H1 (cell line): ENCODE data around the gene UNC13D. TPM values are rescaled to one million over a fixed set of nuclear protein-coding genes. Genes with fewer than 3 reads are reported as not detected.
A peak's percentile ranks its signal among the peaks of the same experiment; 100 is the strongest.

ENCODE experiments used
- CTCF ChIA-PET: fragments of 300-600 bp; sonication (Branson Sonifier 250); formaldehyde crosslinking; loops from one replicate; lab custom pipeline; 2021; ENCODE audit not compliant: partially characterized antibody; lab: Charles Lee
- POLR2A ChIA-PET: fragments of 300-600 bp; sonication (Branson Sonifier 250); formaldehyde crosslinking; loops from one replicate; lab custom pipeline; 2021; ENCODE audit warnings: inconsistent platforms; ENCODE audit not compliant: partially characterized antibody; lab: Charles Lee
- DNase-seq, 2 experiments: peaks; one replicate each; pipeline versions ENCODE4 v3.0.0 to v3.0.0-alpha.2; 2010 to 2022; ENCODE audit warnings: low spot score in 2 of 2, low read depth in 1 of 2, mixed read lengths in 1 of 2
- FAIRE-seq: peaks from 2 replicates; lab custom pipeline; 2011; peaks lifted over from hg19 to GRCh38; lab: Jason Lieb, UNC
- H2AFZ ChIP-seq: 2 replicates; pipeline ENCODE4 v1.8.1; 2012; ENCODE audit warnings: low read length, inconsistent platforms
- H2AK5ac ChIP-seq: 2 replicates; pipeline ENCODE4 v1.6.1; 2013; ENCODE audit warnings: low read depth, low read length
- H2BK120ac ChIP-seq: replicated peaks from 2 replicates; pipeline ENCODE3; 2013; ENCODE audit warnings: low read depth, low read length, inconsistent platforms
- H2BK12ac ChIP-seq: 2 replicates; pipeline ENCODE4 v1.6.1; 2013; ENCODE audit warnings: low read depth, low read length
- H2BK15ac ChIP-seq: 2 replicates; pipeline ENCODE4 v1.6.1; 2013; ENCODE audit warnings: low read length
- H2BK20ac ChIP-seq: 2 replicates; pipeline ENCODE4 v1.6.1; 2013; ENCODE audit warnings: low read length
- H2BK5ac ChIP-seq: 2 replicates; pipeline ENCODE4 v1.6.1; 2013; ENCODE audit warnings: low read depth, low read length
- H3K14ac ChIP-seq: 2 replicates; pipeline ENCODE4 v1.6.1; 2013; ENCODE audit warnings: inconsistent platforms; ENCODE audit not compliant: insufficient read length
- H3K18ac ChIP-seq: 2 replicates; pipeline ENCODE4 v1.6.1; 2013; ENCODE audit warnings: low read length; ENCODE audit errors: extremely low read depth
- H3K23ac ChIP-seq: 2 replicates; pipeline ENCODE4 v1.6.1; 2013; ENCODE audit warnings: inconsistent platforms; ENCODE audit not compliant: insufficient read length
- H3K23me2 ChIP-seq: 2 replicates; pipeline ENCODE4 v1.6.1; 2013; ENCODE audit warnings: low read depth, low read length
- H3K27ac ChIP-seq: 2 replicates; pipeline ENCODE4 v1.6.1; 2011; ENCODE audit warnings: low read depth, low read length, inconsistent platforms
- H3K27me3 ChIP-seq, 4 experiments: replicated peaks in 1 of 4; 1 replicate in 1 of 4; 2 replicates in 3 of 4; pipeline versions ENCODE4 v1.6.1 to v1.8.1; 2011 to 2013; ENCODE audit warnings: low read length in 3 of 4, mild to moderate bottlenecking in 3 of 4, inconsistent platforms in 2 of 4, mixed read lengths in 2 of 4, moderate library complexity in 1 of 4; ENCODE audit not compliant: control insufficient read depth in 3 of 4, insufficient read depth in 3 of 4; ENCODE audit errors: extremely low read depth in 1 of 4
- H3K36me3 ChIP-seq, 4 experiments: 2 replicates each; pipeline versions ENCODE4 v1.6.1 to v1.8.1; 2011 to 2013; ENCODE audit warnings: mild to moderate bottlenecking in 4 of 4, low read length in 3 of 4, moderate library complexity in 2 of 4, control low read depth in 1 of 4, inconsistent platforms in 1 of 4; ENCODE audit not compliant: insufficient read depth in 4 of 4, control insufficient read depth in 2 of 4
- H3K4ac ChIP-seq: replicated peaks from 2 replicates; pipeline ENCODE3; 2013; ENCODE audit warnings: low read length, low read depth, mixed read lengths, inconsistent platforms; ENCODE audit not compliant: insufficient read length
- H3K4me1 ChIP-seq, 4 experiments: replicated peaks in 1 of 4; 1 replicate in 1 of 4; 2 replicates in 3 of 4; pipeline versions ENCODE4 v1.6.1 to v1.8.1; 2011 to 2013; ENCODE audit warnings: low read length in 3 of 4, inconsistent platforms in 2 of 4, mixed read lengths in 1 of 4; ENCODE audit not compliant: insufficient read depth in 4 of 4, control insufficient read depth in 3 of 4
- H3K4me2 ChIP-seq, 2 experiments: 2 replicates each; pipeline versions ENCODE4 v1.6.1 to v1.8.1; 2011 to 2013; ENCODE audit warnings: low read depth in 2 of 2, low read length in 2 of 2, control low read depth in 1 of 2, inconsistent platforms in 1 of 2, mild to moderate bottlenecking in 1 of 2; ENCODE audit not compliant: insufficient read depth in 1 of 2
- H3K4me3 ChIP-seq, 4 experiments: fragments of 200-600, 300-600 bp in 1 of 4; sonication (generic), shearing (Covaris generic), sonication (Bioruptor Twin) in 1 of 4; 2 replicates each; pipeline versions ENCODE4 v1.5.1 to v1.8.1; 2011 to 2016; ENCODE audit warnings: low read length in 4 of 4, low read depth in 3 of 4, control low read depth in 2 of 4, inconsistent platforms in 2 of 4, mild to moderate bottlenecking in 2 of 4, mixed read lengths in 1 of 4, moderate library complexity in 1 of 4; ENCODE audit not compliant: insufficient read depth in 2 of 4; ENCODE audit errors: extremely low read depth in 1 of 4
- H3K56ac ChIP-seq: replicated peaks from 2 replicates; pipeline ENCODE3; 2013; ENCODE audit warnings: low read depth, mild to moderate bottlenecking, mixed read lengths, low read length, inconsistent platforms; ENCODE audit not compliant: insufficient read length
- H3K79me1 ChIP-seq: 2 replicates; pipeline ENCODE4 v1.6.1; 2013; ENCODE audit warnings: low read depth, low read length, control low read depth
- H3K79me2 ChIP-seq, 2 experiments: 2 replicates each; pipeline versions ENCODE4 v1.6.1 to v1.8.1; 2012 to 2013; ENCODE audit warnings: low read length in 2 of 2, mild to moderate bottlenecking in 2 of 2, inconsistent platforms in 1 of 2; ENCODE audit not compliant: insufficient read depth in 2 of 2, control insufficient read depth in 1 of 2
- H3K9ac ChIP-seq, 4 experiments: replicated peaks in 1 of 4; 1 replicate in 1 of 4; 2 replicates in 3 of 4; pipeline versions ENCODE4 v1.6.1 to v1.8.1; 2011 to 2013; ENCODE audit warnings: low read depth in 3 of 4, low read length in 3 of 4, control low read depth in 2 of 4, mild to moderate bottlenecking in 2 of 4, moderate library complexity in 2 of 4, inconsistent platforms in 1 of 4; ENCODE audit errors: extremely low read depth in 1 of 4
- H3K9me3 ChIP-seq, 2 experiments: 2 replicates each; pipeline versions ENCODE4 v1.6.1 to v1.8.1; 2012 to 2013; ENCODE audit warnings: mild to moderate bottlenecking in 2 of 2, moderate library complexity in 2 of 2, control low read depth in 1 of 2, inconsistent platforms in 1 of 2, low read depth in 1 of 2, low read length in 1 of 2, mixed read lengths in 1 of 2; ENCODE audit not compliant: insufficient read depth in 2 of 2
- H4K20me1 ChIP-seq, 2 experiments: replicated peaks in 1 of 2; 2 replicates each; pipeline versions ENCODE3 to v1.8.1; 2011 to 2013; ENCODE audit warnings: inconsistent platforms in 2 of 2, low read length in 2 of 2, mild to moderate bottlenecking in 1 of 2; ENCODE audit not compliant: insufficient read depth in 2 of 2, control insufficient read depth in 1 of 2
- H4K5ac ChIP-seq: 2 replicates; pipeline ENCODE4 v1.6.1; 2013; ENCODE audit warnings: low read length, low read depth, mixed read lengths, inconsistent platforms; ENCODE audit not compliant: insufficient read length
- H4K8ac ChIP-seq: 2 replicates; pipeline ENCODE4 v1.8.0; 2013; ENCODE audit warnings: mild to moderate bottlenecking, moderate library complexity, low read length, inconsistent platforms; ENCODE audit not compliant: insufficient read depth; ENCODE audit errors: extremely low read depth
- H4K91ac ChIP-seq: replicated peaks from 2 replicates; pipeline ENCODE3; 2013; ENCODE audit warnings: low read length, mixed read lengths, inconsistent platforms; ENCODE audit not compliant: insufficient read length
- CEBPB ChIP-seq: IDR thresholded peaks from 2 replicates; pipeline ENCODE4 v1.6.1; 2012; ENCODE audit warnings: low read depth, low read length
- WGBS, 2 experiments: shearing (Covaris generic) in 1 of 2; methylation state at CpG; one replicate each; pipeline versions ENCODE4 v1.1.6 to v1.1.7; 2013 to 2015; ENCODE audit warnings: low lambda C conversion rate in 2 of 2, mixed read lengths in 2 of 2, inconsistent platforms in 1 of 2, low coverage in 1 of 2, missing lambda C conversion rate in 1 of 2; ENCODE audit not compliant: insufficient replicate concordance in 2 of 2, insufficient coverage in 1 of 2, insufficient read length in 1 of 2; ENCODE audit errors: extremely low coverage in 1 of 2, missing lambda C conversion rate in 1 of 2; 5-methylcytosine and 5-hydroxymethylcytosine counted together
- polyA plus RNA-seq, 7 experiments: library from polyadenylated mRNA; depleted of rRNA in 3 of 7; stranded (reverse) in 5 of 7; unstranded in 2 of 7; fragments of >200 nt in 5 of 7; fragments of 200-250 nt in 2 of 7; gene quantifications; 1 replicate in 5 of 7; 2 replicates in 1 of 7; 4 replicates in 1 of 7; pipeline versions ENCODE4 v1.2.1 to v1.2.3, GENCODE V29; 2011 to 2013; ENCODE audit warnings: missing spikeins in 2 of 7, mixed read lengths in 2 of 7
- total RNA-seq: library from RNA; stranded (reverse); fragmentation: NEBNext Ultra II Directional; extraction: Animal tissue kit (Norgen Biotek cat#: 25700); gene quantifications from 2 replicates; pipeline ENCODE4 v1.2.1, GENCODE V29; 2021
- TF ChIP-seq, protein P1 (sequence below), 3 experiments: IDR thresholded peaks; 1 replicate in 2 of 3; 2 replicates in 1 of 3; pipeline versions ENCODE4 v1.5.1 to v1.6.1; 2011; ENCODE audit warnings: low read length in 3 of 3, mild to moderate bottlenecking in 3 of 3, inconsistent platforms in 2 of 3, low read depth in 1 of 3, moderate library complexity in 1 of 3; ENCODE audit not compliant: insufficient read depth in 1 of 3; ENCODE audit errors: control extremely low read depth in 1 of 3

UNC13D gene
- total and polyA plus RNA-seq, 2 of the 8 experiments (the other 6 are each of a cell fraction or from before 2014, with no cell fraction given) = 3.6 to 8.4 TPM

DNA sequence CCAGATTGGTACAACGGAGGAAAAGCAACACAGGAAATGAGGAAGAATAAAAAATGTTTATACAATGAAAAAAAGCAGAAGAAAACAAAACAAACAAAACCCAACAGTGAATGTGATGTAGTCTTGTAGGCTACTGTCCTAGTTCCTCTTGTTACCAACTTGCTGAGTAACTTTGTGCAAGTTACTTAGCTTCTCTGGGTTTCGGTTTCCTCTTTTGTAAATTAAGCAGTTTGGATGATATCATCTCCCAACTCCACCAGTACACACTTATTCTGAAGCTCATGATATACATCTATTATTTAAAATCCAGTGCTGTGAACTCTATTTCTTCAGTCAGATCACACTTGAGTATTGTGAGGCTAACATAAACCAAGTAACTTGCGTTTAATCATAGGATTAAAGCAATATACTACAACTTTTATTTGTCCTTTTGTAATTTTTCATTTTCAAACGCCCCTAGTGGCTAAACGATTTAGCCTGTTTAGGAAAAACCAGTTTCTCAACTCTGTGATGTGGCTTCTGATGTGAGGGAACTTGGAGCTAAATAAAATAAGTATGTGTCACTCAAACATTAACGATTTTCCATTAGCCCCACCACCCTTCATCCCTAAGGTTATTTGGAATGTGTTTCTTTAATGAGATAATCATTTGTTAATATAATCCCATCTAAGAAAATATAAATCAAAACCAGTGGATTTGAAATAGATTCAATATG, 61.0 kb downstream of the UNC13D start:
- H2AFZ ChIP-seq = peak overlapping the region; percentile 37; the same call in 1 of the 2 replicates
- ChIA-PET CTCF (interaction anchor here (0.6 to 21.4 kb wide), 21 partner anchors 9 to 1837 kb away, joined by 3 to 359 read pairs (median 5); partner anchors contain the start of genes GALK1, SMIM5, TRIM65 and UNC13D), POLR2A (interaction anchor here (0.8 to 7.5 kb wide), 14 partner anchors 8 to 113 kb away, joined by 3 to 98 read pairs (median 18); partner anchors contain the start of genes GALK1 and TRIM65)
- no peak overlapping the region for H3K9ac ChIP-seq
- no peaks in the 10 kb centered on the region for H3K27me3 ChIP-seq
- no peak overlapping the region for H2AK5ac ChIP-seq
- H3K56ac ChIP-seq = no peak overlapping the region
- TF ChIP-seq CEBPB = no peak
- TF ChIP-seq, protein P1, sequence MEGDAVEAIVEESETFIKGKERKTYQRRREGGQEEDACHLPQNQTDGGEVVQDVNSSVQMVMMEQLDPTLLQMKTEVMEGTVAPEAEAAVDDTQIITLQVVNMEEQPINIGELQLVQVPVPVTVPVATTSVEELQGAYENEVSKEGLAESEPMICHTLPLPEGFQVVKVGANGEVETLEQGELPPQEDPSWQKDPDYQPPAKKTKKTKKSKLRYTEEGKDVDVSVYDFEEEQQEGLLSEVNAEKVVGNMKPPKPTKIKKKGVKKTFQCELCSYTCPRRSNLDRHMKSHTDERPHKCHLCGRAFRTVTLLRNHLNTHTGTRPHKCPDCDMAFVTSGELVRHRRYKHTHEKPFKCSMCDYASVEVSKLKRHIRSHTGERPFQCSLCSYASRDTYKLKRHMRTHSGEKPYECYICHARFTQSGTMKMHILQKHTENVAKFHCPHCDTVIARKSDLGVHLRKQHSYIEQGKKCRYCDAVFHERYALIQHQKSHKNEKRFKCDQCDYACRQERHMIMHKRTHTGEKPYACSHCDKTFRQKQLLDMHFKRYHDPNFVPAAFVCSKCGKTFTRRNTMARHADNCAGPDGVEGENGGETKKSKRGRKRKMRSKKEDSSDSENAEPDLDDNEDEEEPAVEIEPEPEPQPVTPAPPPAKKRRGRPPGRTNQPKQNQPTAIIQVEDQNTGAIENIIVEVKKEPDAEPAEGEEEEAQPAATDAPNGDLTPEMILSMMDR (IDR thresholded peaks at IDR 0.05; ENCODE audit: control extremely low read depth in 1 of 3, insufficient read depth in 1 of 3, low read depth in 1 of 3, low read length in 3 of 3) = peak in 2 of 3 experiments; percentile 14 to 48; a peak in 2 of 4 replicates
- H3K14ac ChIP-seq = no peak overlapping the region
- WGBS, 2 experiments = 47% methylated on average over 6 of the region's 6 CpGs; no CpG with 5 or more reads in 1 of the 2 experiments
- no peak overlapping the region for H4K8ac ChIP-seq
- peaks cover 6% of the 10 kb centered on the region; the same call in 1 of the 2 replicates for H3K23me2 ChIP-seq
- H2BK12ac ChIP-seq = no peak overlapping the region
- no peak overlapping the region for H4K5ac ChIP-seq
- H3K4me2 ChIP-seq = no peak overlapping the region; a peak in 2 of 4 replicates
- H3K9me3 ChIP-seq = no peaks in the 10 kb centered on the region
- no peak overlapping the region for H3K27ac ChIP-seq
- H3K18ac ChIP-seq = no peak overlapping the region
- no peak overlapping the region for H2BK20ac ChIP-seq
- H4K91ac ChIP-seq = no peak overlapping the region
- no peak overlapping the region for H2BK15ac ChIP-seq
- no peak overlapping the region for H2BK5ac ChIP-seq
- peak overlapping the region in 1 of 4 experiments; percentile 87; a peak in 1 of 8 replicates for H3K4me3 ChIP-seq
- DNase-seq (no peak), FAIRE-seq (no peak)
- no peak overlapping the region for H2BK120ac ChIP-seq
- H3K4me1 ChIP-seq = peaks cover 0 to 20% (median 7%) of the 10 kb centered on the region in 4 experiments; a peak in 6 of 7 replicates
- peaks cover 0 to 6% (median 3%) of the 10 kb centered on the region in 4 experiments; a peak in 5 of 8 replicates for H3K36me3 ChIP-seq
- H3K4ac ChIP-seq = no peak overlapping the region
- peaks cover 21 to 46% of the 10 kb centered on the region in 2 experiments for H3K79me2 ChIP-seq
- H4K20me1 ChIP-seq = peaks cover 3 to 4% of the 10 kb centered on the region in 2 experiments
- H3K79me1 ChIP-seq = peaks cover 3% of the 10 kb centered on the region; the same call in 1 of the 2 replicates
- H3K23ac ChIP-seq = no peak overlapping the region
